ENCODE data around the gene ACO2.

- TF ChIP-seq CTCF (IDR thresholded peaks at IDR 0.05; ENCODE audit: low read depth, low read length) (no peak), EZH2phosphoT487 (IDR thresholded peaks at IDR 0.05; ENCODE audit: low read depth) (no peak)
Measured at GRCh38 chr22:41530890-41531714, 62.2 kb downstream of the ACO2 start.
